GM12873 (cell line): ENCODE results near the gene SUB1.

Experiments used
- TF ChIP-seq, protein P1 (sequence below): IDR thresholded peaks from 2 replicates; pipeline ENCODE4 v1.5.1; 2012; ENCODE audit warnings: low read depth, mild to moderate bottlenecking, moderate library complexity, low read length, control low read depth; ENCODE audit not compliant: insufficient read depth; ENCODE audit errors: missing control alignments

The SUB1 gene

DNA sequence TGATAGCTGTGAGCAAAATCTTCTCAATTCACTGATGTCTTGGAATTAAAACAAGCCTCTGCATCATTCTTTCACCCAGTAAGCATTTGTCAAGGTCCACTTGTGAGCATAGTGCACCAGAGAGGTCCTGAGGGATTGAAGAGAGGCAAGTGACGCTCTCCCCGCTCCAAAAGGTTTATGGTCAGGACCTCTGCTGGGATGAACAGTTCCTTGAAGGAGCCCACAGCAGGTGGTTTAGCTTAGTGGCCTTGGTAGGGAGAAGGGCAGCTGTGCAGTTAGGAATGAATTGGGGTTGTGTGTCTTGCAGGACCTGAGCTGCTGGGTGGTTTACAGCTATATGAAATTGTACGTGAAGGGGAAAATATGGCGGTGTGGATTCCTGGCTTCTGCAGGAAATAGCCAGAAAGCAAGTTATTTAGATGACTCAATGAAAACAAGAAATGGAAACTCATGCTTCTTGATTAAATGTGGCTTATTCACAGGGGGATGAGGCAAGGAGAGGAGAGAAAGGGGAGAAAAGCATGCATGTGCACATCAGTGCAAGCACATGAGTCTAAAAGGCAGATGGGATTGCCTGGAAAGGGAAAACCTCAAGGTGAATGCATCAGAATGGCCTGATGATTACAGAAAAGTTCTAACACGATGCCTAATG, 42.0 kb downstream of the SUB1 start:
- TF ChIP-seq, protein P1, sequence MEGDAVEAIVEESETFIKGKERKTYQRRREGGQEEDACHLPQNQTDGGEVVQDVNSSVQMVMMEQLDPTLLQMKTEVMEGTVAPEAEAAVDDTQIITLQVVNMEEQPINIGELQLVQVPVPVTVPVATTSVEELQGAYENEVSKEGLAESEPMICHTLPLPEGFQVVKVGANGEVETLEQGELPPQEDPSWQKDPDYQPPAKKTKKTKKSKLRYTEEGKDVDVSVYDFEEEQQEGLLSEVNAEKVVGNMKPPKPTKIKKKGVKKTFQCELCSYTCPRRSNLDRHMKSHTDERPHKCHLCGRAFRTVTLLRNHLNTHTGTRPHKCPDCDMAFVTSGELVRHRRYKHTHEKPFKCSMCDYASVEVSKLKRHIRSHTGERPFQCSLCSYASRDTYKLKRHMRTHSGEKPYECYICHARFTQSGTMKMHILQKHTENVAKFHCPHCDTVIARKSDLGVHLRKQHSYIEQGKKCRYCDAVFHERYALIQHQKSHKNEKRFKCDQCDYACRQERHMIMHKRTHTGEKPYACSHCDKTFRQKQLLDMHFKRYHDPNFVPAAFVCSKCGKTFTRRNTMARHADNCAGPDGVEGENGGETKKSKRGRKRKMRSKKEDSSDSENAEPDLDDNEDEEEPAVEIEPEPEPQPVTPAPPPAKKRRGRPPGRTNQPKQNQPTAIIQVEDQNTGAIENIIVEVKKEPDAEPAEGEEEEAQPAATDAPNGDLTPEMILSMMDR: no peak

DNA sequence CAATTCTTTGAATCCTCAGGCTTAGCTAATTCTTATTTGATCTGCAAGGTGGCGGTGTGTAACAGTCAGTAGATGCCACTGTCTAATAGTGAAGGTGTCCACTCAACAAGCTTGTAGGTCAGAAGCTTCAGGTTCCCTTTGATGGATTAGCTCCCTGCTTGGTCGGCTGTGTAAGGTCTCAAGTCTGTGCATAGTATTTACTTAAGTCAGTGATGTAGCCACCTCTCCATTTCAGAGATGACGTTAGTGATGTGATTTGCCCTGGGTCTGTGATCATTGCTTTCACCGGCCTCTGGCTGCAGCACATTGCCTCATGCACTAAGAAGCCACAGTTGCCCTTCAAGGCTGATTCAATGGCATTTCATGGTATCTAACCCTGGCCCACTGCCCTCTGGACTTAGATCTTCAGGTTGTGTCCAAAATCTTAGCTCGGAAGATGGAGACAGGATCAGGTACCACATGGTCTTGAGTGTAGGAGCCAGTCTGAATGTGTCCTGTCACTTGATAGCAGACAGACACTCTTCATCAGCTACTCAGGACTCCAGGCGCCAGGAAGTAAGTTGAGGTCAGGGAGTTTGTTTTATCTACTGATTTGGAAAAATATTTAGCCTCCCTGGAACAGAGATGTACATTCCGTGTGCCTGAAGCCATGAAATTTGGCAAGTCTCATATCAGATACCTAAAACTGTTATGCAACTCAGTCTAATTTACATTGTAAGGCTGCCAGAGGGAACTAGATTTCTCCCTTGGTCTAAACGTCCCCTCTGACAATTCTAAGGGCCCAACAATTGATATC, 42.9 kb downstream of the SUB1 start:
- TF ChIP-seq, protein P1: no peak

DNA sequence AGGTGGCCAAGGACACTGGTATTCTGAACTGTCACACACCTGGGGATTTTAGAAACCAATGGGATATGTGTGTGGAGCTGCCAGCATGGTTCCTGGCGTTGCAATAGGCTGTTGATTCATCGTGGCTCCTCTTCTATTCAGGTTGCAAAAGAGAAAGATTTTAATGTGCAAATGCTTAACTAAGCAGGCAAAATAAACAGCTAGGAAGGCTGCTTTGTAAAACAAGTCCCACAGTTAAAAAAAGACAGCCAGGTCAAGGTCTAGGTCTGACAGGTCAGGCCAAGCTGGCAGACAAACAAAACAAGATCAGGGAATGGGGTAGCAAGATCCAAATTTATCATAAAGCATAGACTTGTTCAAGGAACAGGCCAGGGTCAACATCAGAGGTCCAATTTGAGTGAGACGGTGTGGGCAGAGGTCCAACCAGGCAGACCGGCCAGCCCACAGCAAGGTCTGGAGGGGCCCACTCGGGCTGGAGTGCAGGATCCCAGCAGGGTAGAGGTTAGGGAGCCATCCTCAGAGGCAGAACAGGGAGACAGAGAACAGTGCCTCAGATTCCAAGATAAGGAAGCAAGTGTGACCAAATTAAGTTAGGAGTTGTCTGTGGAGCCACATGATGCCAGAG, 45.6 kb downstream of the SUB1 start:
- TF ChIP-seq, protein P1: no peak

DNA sequence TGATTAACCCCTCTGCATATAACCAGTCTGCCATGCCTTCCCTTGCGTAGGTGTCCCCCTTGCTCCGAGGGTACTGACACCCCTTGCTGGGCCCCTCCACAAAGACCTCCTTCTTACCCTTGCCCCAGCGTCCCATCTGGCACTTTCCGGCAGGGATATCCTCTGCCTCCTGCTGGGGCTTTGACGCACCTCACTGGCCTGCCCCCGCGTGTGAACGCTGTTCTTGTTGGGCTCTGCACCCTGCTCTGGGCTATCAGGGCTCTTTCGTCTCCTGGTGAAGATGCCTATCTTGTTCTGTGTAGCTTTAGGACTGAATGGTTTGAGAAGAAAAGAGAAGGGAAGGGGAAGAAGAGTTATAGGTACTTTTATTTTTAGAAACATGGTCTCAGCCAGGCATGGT, 53.0 kb downstream of the SUB1 start:
- TF ChIP-seq, protein P1: no peak

DNA sequence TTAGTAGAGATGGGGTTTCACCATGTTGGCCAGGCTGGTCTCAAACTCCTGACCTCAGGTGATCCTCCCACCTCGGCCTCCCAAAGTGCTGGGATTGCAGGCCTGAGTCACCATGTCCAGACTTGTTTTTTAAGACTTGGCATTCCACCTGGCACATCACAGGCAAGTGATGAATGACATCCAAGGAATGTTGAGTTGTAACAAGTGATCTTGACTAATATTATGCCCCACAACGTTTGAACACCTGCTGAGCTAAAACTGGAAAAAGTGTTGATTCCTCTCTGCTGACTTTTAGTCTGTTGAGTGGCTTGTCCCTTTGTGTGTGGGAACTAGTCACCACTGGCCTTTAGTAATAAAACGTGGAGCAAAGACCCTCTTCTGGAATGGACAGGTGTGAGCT, 54.6 kb downstream of the SUB1 start:
- TF ChIP-seq, protein P1: no peak

DNA sequence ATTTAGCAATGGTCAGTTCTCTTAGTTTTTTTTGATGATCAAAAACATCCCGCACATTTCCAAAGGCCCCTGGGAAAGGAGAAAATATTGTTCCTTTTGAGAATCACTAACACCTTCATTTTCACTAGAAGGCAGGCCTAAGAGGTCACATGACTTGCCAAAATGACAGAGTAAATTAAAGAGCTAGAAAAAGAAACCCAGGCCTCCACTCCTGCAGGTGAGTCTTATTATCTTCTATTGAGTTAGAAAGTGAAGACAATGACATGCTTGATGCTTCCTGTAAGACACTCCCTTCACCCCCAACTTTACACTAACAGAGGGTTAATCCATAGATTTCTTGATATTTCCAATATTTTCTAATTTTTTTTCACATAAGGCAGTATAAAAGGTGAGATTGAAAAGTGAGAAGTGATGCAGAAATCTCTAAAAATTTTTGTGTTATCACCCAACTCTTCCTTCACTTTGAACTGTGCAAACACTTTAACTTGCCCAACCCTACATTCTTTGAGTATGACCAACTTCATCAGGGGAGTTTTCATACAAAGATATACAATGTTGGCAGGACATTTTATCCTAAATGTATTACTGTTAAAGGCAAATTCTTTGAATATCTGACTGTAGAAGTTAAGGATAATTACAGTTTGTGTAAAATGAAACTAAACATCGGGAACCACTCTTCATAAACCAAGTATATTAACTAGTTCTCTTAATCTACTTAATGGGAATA, 57.1 kb downstream of the SUB1 start:
- TF ChIP-seq, protein P1: no peak

DNA sequence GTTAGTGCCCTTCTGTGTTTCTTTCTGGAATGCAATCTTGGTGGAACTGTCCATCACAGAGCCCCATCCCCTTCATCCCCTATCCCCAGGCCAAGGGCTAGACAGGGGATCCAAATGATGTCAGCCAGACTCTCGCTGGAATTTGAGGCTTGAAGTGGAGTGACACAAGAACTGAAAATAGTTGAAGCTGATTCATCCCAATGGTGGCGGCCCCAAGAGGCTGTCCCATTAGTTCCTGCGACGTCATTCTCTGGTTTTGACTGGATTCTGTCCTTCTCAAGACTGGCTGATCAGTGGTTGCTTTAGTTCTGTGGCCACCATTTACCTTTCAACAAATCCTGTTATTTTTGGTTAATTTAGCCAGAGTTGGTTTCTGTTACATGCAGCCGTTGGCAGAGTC, 59.9 kb downstream of the SUB1 start:
- TF ChIP-seq, protein P1: no peak
